ENCODE measurements around the gene CDH11.

CDH11 gene

GRCh38 chr16:65117811-65118448, 3.9 kb downstream of the CDH11 start:
- H3K4me3 ChIP-seq (ENCODE audit: low read length) = no peak overlapping the region
- peak; percentile 84 for DNase-seq (ENCODE audit: low read depth)
- TF ChIP-seq CTCF (IDR thresholded peaks at IDR 0.05; ENCODE audit: insufficient read depth, low read depth, low read length, missing control alignments) = peak; percentile 98

- DNase-seq (ENCODE audit: low read depth) = peak; percentile 16
- H3K4me3 ChIP-seq (ENCODE audit: low read length) = no peak overlapping the region
- no peak for TF ChIP-seq CTCF (IDR thresholded peaks at IDR 0.05; ENCODE audit: insufficient read depth, low read depth, low read length, missing control alignments)
Measured at GRCh38 chr16:65116818-65117430, 4.9 kb downstream of the CDH11 start.

GRCh38 chr16:65116216-65116615, 5.6 kb downstream of the CDH11 start:
- no peak for TF ChIP-seq CTCF (IDR thresholded peaks at IDR 0.05; ENCODE audit: insufficient read depth, low read depth, low read length, missing control alignments)
- DNase-seq (ENCODE audit: low read depth) = no peak
- no peak overlapping the region for H3K4me3 ChIP-seq (ENCODE audit: low read length)

- no peak for DNase-seq (ENCODE audit: low read depth)
- no peak overlapping the region for H3K4me3 ChIP-seq (ENCODE audit: low read length)
- no peak for TF ChIP-seq CTCF (IDR thresholded peaks at IDR 0.05; ENCODE audit: insufficient read depth, low read depth, low read length, missing control alignments)
Measured at GRCh38 chr16:65114527-65114926, 7.3 kb downstream of the CDH11 start.

DNA sequence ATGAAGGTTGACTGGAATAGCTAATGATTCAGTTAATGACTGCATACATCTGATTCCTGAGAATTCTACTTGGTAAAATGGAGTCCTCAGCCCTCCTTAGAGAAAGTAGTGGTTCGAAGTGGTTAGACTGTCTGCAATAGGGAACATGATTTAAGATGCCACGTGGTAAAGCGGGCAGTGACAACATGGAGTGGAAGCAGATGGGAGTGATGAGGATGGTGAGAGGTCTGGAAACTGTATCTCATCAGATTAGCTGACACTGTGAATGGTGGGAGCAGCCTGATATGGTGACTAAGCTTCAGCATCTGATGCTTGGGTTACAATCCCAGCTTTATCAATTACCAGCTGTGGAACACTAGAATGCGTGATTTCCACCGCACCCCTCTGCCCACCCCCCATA, 8.4 kb downstream of the CDH11 start:
- no peak for DNase-seq (ENCODE audit: low read depth)
- H3K4me3 ChIP-seq (ENCODE audit: low read length) = no peak overlapping the region
- no peak for TF ChIP-seq CTCF (IDR thresholded peaks at IDR 0.05; ENCODE audit: insufficient read depth, low read depth, low read length, missing control alignments)

DNA sequence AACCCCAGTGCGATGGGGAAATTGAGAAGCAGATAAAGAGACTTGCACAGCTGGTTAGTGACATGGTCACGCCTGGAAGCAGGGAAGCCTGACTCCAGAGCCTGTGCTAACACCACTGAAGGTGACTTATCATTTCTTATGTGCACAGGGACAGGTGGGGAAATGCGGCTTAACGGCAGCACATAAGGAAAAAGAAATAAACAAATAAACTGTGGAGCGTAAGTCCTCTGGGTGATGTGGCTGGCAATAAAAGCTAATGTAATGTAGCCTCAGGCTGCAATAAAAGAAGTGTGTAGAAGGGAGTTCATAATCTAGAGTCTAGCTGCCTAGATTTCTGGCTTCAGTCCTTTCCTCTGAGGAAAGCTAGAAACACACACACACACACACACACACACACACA, 10.6 kb downstream of the CDH11 start:
- no peak for DNase-seq (ENCODE audit: low read depth)
- H3K4me3 ChIP-seq (ENCODE audit: low read length) = no peak overlapping the region
- no peak for TF ChIP-seq CTCF (IDR thresholded peaks at IDR 0.05; ENCODE audit: insufficient read depth, low read depth, low read length, missing control alignments)

DNA sequence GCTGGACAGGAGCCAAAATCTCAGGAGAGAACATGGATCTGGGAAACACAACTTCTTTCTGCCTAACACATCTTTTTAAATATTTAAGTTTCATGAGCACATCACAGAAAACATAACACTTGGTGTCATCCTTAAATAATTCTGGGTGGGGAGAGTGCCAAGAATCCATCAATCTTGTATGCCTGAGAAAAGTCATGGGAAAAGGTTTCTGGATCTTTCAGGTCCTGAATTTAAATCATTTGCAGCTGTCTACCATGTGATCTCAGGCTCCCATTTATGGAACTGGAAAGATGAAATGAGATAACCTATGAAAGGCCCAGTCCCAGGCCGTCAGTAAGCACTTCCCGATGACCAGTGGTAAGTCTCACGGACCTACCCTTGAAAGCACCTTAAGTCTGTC, 15.1 kb downstream of the CDH11 start:
- no peak for DNase-seq (ENCODE audit: low read depth)
- no peak for TF ChIP-seq CTCF (IDR thresholded peaks at IDR 0.05; ENCODE audit: insufficient read depth, low read depth, low read length, missing control alignments)
- H3K4me3 ChIP-seq (ENCODE audit: low read length) = no peak overlapping the region
